ENCODE measurements around the gene TPSD1.

Gene TPSD1

GRCh38 chr16:1277617-1278282 is 21.9 kb downstream of the TPSD1 start:
- Histone ChIP-seq H3K4me3 (no peak overlapping the region), H3K36me3 (ENCODE audit: insufficient read depth, low read length) (no peaks in the 10 kb centered on the region), H3K27ac (no peak overlapping the region), H3K9me3 (ENCODE audit: low read depth, low read length) (no peaks in the 10 kb centered on the region), H3K9ac (ENCODE audit: insufficient read length) (no peak overlapping the region)
- TF ChIP-seq FOXP2 (optimal IDR thresholded peaks at IDR 0.05; ENCODE audit: control extremely low read depth, extremely low read length, insufficient read depth), result no peak
- DNase-seq (ENCODE audit: low read depth, low spot score), result no peak

GRCh38 chr16:1278477-1278876 is 22.6 kb downstream of the TPSD1 start:
- no peak for TF ChIP-seq POLR2AphosphoS5 (IDR thresholded peaks at IDR 0.05; ENCODE audit: borderline replicate concordance, low read depth, low read length)
- no peak overlapping the region for H3K9ac ChIP-seq (ENCODE audit: insufficient read length)
- no peak for DNase-seq (ENCODE audit: low read depth, low spot score)
- H3K36me3 ChIP-seq (ENCODE audit: insufficient read depth, low read length), result no peaks in the 10 kb centered on the region
- H3K27ac ChIP-seq, result no peak overlapping the region
- H3K4me3 ChIP-seq, result no peak overlapping the region
- H3K9me3 ChIP-seq (ENCODE audit: low read depth, low read length), result no peaks in the 10 kb centered on the region

DNA sequence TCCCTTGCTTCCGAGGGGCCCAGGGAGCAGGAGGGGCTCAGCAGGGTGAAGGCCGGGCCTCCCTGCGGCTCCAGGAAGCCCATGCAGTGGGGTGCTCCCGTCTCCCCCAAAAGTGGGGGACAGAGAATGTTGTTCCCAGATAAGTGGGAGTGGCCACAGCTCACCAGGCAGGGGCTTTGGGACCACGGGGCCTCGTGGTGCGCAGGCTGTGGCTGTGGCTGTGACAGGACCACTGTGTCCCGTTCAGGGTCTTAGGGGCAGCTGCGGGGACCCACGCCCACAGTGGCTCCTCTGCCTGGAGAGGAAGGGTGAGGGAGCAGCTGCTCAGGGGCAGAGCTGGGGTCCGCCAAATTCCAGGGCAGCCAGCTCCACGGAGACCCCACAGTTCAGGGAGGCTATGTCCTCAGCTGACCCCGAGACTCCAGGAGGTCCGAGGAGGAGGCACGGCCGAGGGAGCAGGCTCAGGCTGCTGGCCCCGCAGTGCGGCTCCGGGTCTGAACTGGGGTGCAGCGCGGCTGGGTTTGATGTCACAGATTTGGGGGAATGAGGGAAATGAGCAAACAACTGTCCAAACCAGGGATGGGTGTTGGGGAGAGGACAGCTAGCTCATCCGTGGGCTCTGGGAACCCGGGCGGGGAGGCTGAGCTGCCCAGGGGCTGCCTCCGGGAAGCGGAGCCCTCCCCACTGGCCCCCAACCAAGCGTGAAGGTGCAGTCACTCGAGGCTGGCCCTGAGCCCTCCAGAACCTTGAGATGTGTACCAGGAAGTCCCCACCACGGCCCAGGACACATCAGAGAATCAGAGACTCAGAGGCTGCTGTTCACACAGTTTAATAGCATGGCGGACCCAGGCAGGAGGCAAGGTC is 23.4 kb downstream of the TPSD1 start:
- H3K9me3 ChIP-seq (ENCODE audit: low read depth, low read length), result no peaks in the 10 kb centered on the region
- no peak overlapping the region for H3K9ac ChIP-seq (ENCODE audit: insufficient read length)
- no peak overlapping the region for H3K27ac ChIP-seq
- no peak for DNase-seq (ENCODE audit: low read depth, low spot score)
- no peaks in the 10 kb centered on the region for H3K36me3 ChIP-seq (ENCODE audit: insufficient read depth, low read length)
- TF ChIP-seq POLR2AphosphoS5 (IDR thresholded peaks at IDR 0.05; ENCODE audit: borderline replicate concordance, low read depth, low read length) (no peak), EZH2 (IDR thresholded peaks at IDR 0.05) (no peak), FOXP2 (optimal IDR thresholded peaks at IDR 0.05; ENCODE audit: control extremely low read depth, extremely low read length, insufficient read depth) (no peak)
- H3K4me3 ChIP-seq, result no peak overlapping the region

DNA sequence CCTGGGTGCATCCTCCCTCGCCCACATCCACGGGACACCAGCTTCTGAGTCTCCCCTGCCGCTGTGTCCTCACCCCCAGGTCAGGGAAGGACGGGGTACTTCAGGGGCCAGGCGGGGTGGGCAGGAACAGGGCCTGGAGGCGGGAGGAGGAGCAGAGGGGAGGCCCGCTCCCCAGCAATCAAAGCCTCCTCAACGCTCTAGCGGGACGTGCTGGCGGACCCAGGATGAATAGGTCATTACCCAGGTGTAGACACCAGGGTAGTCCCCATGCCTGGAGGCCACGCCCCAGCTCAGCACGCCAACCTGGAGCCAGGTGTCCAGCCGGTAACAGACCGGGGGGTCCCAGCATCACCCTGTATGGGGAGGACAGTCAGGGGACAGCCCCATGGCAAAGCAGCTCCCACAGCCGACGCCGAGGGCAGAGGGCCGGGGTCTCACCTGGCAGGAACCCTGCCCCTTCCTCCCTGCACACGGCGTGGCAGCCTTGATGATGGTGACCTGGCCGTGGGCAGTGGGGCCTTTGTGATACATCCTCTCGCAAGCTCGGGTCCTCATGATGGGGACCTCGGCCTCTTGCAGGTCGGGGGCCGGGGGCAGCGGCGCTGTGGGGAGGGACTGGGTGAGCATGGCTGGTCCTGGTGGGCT is 24.2 kb downstream of the TPSD1 start:
- TF ChIP-seq POLR2AphosphoS5 (IDR thresholded peaks at IDR 0.05; ENCODE audit: borderline replicate concordance, low read depth, low read length), result no peak
- TF ChIP-seq FOXP2 (optimal IDR thresholded peaks at IDR 0.05; ENCODE audit: control extremely low read depth, extremely low read length, insufficient read depth), result no peak
- TF ChIP-seq EZH2 (IDR thresholded peaks at IDR 0.05), result no peak
- Histone ChIP-seq H3K4me3 (no peak overlapping the region), H3K9me3 (ENCODE audit: low read depth, low read length) (no peaks in the 10 kb centered on the region), H3K27ac (no peak overlapping the region), H3K9ac (ENCODE audit: insufficient read length) (no peak overlapping the region), H3K36me3 (ENCODE audit: insufficient read depth, low read length) (no peaks in the 10 kb centered on the region)
- no peak for DNase-seq (ENCODE audit: low read depth, low spot score)

DNA sequence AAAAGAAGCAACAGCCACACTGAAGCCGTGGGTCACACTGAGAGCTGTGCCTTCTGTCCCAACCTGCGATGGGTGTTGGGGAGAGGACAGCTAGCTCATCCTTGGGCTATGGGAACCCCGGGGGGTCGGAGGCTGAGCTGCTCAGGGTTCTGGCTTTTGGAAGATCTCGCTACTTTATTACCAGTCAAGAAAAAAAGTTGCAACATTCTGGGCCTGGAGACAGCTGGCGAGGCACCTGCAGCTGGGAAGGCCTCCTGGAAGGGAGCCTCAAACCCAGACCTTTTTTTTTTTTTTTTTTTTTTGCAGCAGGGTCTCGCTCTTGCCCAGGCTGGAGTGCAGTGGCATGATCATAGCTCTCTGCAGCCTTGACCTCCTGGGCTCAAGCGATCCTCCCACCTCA is 24.9 kb downstream of the TPSD1 start:
- Histone ChIP-seq H3K27ac (no peak overlapping the region), H3K36me3 (ENCODE audit: insufficient read depth, low read length) (no peaks in the 10 kb centered on the region), H3K9me3 (ENCODE audit: low read depth, low read length) (no peaks in the 10 kb centered on the region), H3K9ac (ENCODE audit: insufficient read length) (no peak overlapping the region), H3K4me3 (no peak overlapping the region)
- no peak for TF ChIP-seq POLR2AphosphoS5 (IDR thresholded peaks at IDR 0.05; ENCODE audit: borderline replicate concordance, low read depth, low read length)
- no peak for DNase-seq (ENCODE audit: low read depth, low spot score)

GRCh38 chr16:1281517-1281916 is 25.6 kb downstream of the TPSD1 start:
- H3K9ac ChIP-seq (ENCODE audit: insufficient read length), result no peak overlapping the region

DNA sequence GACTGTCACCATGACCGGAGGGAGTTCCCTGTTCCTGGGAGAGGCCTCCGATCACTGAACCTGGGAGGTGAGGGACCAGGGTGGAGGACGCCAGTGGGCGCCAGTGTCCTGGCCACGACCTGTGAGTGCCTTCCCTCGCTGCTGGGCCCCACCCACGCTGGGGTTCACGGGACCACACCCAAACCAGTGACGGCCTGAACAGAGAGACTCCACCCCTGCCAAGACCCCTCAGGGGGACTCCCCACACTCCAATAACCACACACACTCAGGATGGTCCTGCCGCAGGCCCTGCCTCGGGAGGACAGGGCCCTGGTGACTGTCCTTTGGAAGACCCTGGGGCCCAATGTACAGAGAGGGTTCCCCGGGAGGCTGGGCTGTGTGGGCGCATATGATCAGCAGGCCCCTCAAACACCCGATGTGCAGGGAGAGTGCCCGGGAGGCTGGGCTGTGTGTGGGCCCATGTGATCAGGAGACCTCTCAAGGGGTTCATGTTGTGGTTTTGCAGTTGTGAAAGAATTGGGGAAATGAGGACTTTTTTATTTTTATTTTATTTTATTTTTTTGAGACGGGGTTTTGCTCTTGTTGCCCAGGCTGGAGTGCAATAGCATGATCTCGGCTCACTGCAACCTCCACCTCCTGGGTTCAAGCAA is 26.6 kb downstream of the TPSD1 start:
- Histone ChIP-seq H3K9me3 (ENCODE audit: low read depth, low read length) (no peaks in the 10 kb centered on the region), H3K27ac (no peak overlapping the region), H3K9ac (ENCODE audit: insufficient read length) (no peak overlapping the region), H3K4me3 (no peak overlapping the region), H3K36me3 (ENCODE audit: insufficient read depth, low read length) (no peaks in the 10 kb centered on the region)
- no peak for TF ChIP-seq EZH2 (IDR thresholded peaks at IDR 0.05)
- TF ChIP-seq FOXP2 (optimal IDR thresholded peaks at IDR 0.05; ENCODE audit: control extremely low read depth, extremely low read length, insufficient read depth), result no peak
- TF ChIP-seq POLR2AphosphoS5 (IDR thresholded peaks at IDR 0.05; ENCODE audit: borderline replicate concordance, low read depth, low read length), result no peak
- DNase-seq (ENCODE audit: low read depth, low spot score), result no peak

More at GRCh38 chr16:1281517-1281916, 25.6 kb downstream of the TPSD1 start:
- no peak for DNase-seq (ENCODE audit: low read depth, low spot score)
- H3K4me3 ChIP-seq, result no peak overlapping the region
- no peak for TF ChIP-seq POLR2AphosphoS5 (IDR thresholded peaks at IDR 0.05; ENCODE audit: borderline replicate concordance, low read depth, low read length)
- no peak for TF ChIP-seq EZH2 (IDR thresholded peaks at IDR 0.05)
- TF ChIP-seq FOXP2 (optimal IDR thresholded peaks at IDR 0.05; ENCODE audit: control extremely low read depth, extremely low read length, insufficient read depth), result no peak
- H3K9me3 ChIP-seq (ENCODE audit: low read depth, low read length), result no peaks in the 10 kb centered on the region
- H3K36me3 ChIP-seq (ENCODE audit: insufficient read depth, low read length), result no peaks in the 10 kb centered on the region
- no peak overlapping the region for H3K27ac ChIP-seq

DNA sequence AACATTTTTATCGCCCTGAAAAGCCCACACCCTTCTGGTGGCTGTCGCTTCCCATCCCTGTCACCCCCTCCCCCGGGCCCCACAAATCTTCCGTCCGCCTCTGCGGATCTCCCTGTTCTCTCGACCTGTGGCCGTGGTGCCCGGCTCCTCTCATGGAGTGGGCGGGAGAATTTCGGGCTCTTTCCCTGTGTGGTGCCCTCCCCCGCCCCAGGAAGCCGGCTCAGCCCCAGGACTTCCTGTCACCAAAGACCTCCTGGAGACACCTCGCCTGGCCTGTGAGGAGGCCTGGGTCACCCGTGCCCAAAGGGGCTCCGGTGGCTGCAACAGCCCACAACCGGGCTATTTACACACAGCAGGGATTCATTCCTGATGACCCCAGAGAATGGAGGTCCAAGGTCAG is 27.4 kb downstream of the TPSD1 start:
- TF ChIP-seq EZH2 (IDR thresholded peaks at IDR 0.05) (no peak), POLR2AphosphoS5 (IDR thresholded peaks at IDR 0.05; ENCODE audit: borderline replicate concordance, low read depth, low read length) (no peak), FOXP2 (optimal IDR thresholded peaks at IDR 0.05; ENCODE audit: control extremely low read depth, extremely low read length, insufficient read depth) (no peak)
- no peak overlapping the region for H3K9ac ChIP-seq (ENCODE audit: insufficient read length)
- no peaks in the 10 kb centered on the region for H3K9me3 ChIP-seq (ENCODE audit: low read depth, low read length)
- H3K36me3 ChIP-seq (ENCODE audit: insufficient read depth, low read length), result no peaks in the 10 kb centered on the region
- no peak overlapping the region for H3K4me3 ChIP-seq
- DNase-seq (ENCODE audit: low read depth, low spot score), result no peak
- no peak overlapping the region for H3K27ac ChIP-seq

Measured in SK-N-MC (cell line).